GM23338 (cell line): ENCODE measurements around the gene LILRA6. TPM values are rescaled to one million over a fixed set of nuclear protein-coding genes. Genes with fewer than 3 reads are reported as not detected.
"Not testable (repeated sequence)": the region's sequence is repeated elsewhere in the genome, so short reads cannot be mapped to it uniquely, and the experiment has no call there.

Experiments used
- ATAC-seq: fragments of 200-7000 bp; cut with Tn5 transposase; 3 replicates; pipeline ENCODE4 v1.9.1; 2020
- DNase-seq: peaks from one replicate; pipeline ENCODE4 v3.0.0-alpha.2; 2015; ENCODE audit warnings: low spot score
- H2AFZ ChIP-seq: fragments of 200-600 bp; sonication (generic); 2 replicates; pipeline ENCODE4 v1.8.0; 2016; ENCODE audit warnings: antibody characterized with exemption, mild to moderate bottlenecking, moderate library complexity
- H3F3A ChIP-seq: fragments of 200-600 bp; sonication (generic); replicated peaks from 2 replicates; pipeline ENCODE4 v1.8.0; 2017; ENCODE audit warnings: antibody characterized with exemption, mixed run types, low read depth
- H3K27ac ChIP-seq: fragments of 200-600 bp; sonication (generic); 2 replicates; pipeline ENCODE4 v1.6.1; 2016; ENCODE audit warnings: low read depth
- H3K27me3 ChIP-seq: fragments of 200-600 bp; sonication (generic); 2 replicates; pipeline ENCODE4 v1.8.0; 2016; ENCODE audit warnings: mild to moderate bottlenecking, mixed run types, moderate library complexity; ENCODE audit not compliant: insufficient read depth
- H3K36me3 ChIP-seq: fragments of 200-600 bp; sonication (generic); 2 replicates; pipeline ENCODE4 v1.8.0; 2016; ENCODE audit warnings: mild to moderate bottlenecking; ENCODE audit not compliant: insufficient read depth
- H3K4me1 ChIP-seq: fragments of 200-600 bp; sonication (generic); 2 replicates; pipeline ENCODE4 v1.8.0; 2016; ENCODE audit warnings: mild to moderate bottlenecking, moderate library complexity; ENCODE audit not compliant: insufficient read depth
- H3K4me2 ChIP-seq: fragments of 200-600 bp; sonication (generic); 2 replicates; pipeline ENCODE4 v1.7.1; 2017; ENCODE audit warnings: mixed run types
- H3K4me3 ChIP-seq: fragments of 200-600 bp; sonication (generic); 2 replicates; pipeline ENCODE4 v1.6.1; 2016; ENCODE audit warnings: mixed run types
- H3K79me2 ChIP-seq: fragments of 200-600 bp; sonication (generic); replicated peaks from 2 replicates; pipeline ENCODE4 v1.8.0; 2017; ENCODE audit warnings: mild to moderate bottlenecking; ENCODE audit not compliant: insufficient read depth
- H3K9me2 ChIP-seq: fragments of 200-600 bp; sonication (generic); 2 replicates; pipeline ENCODE4 v1.8.0; 2017; ENCODE audit not compliant: insufficient read depth
- H4K20me1 ChIP-seq: fragments of 200-600 bp; sonication (generic); replicated peaks from 2 replicates; pipeline ENCODE4 v1.8.0; 2017; ENCODE audit warnings: mild to moderate bottlenecking; ENCODE audit not compliant: insufficient read depth
- H3K27ac Mint-ChIP-seq: 2 replicates; pipeline ENCODE4 v1.8.0; 2020; ENCODE audit warnings: inconsistent platforms, mild to moderate bottlenecking, moderate library complexity, mixed read lengths
- H3K27me3 Mint-ChIP-seq: 3 replicates; pipeline ENCODE4 v1.8.0; 2022; ENCODE audit warnings: low read depth, mild to moderate bottlenecking, moderate library complexity, mixed read lengths, inconsistent platforms; ENCODE audit not compliant: insufficient read depth, poor library complexity
- H3K36me3 Mint-ChIP-seq: 3 replicates; pipeline ENCODE4 v1.8.0; 2021; ENCODE audit warnings: low read depth, mild to moderate bottlenecking, inconsistent platforms, moderate library complexity, mixed read lengths
- H3K4me1 Mint-ChIP-seq: 3 replicates; pipeline ENCODE4 v1.8.0; 2020; ENCODE audit warnings: mild to moderate bottlenecking, inconsistent platforms, mixed read lengths
- H3K4me3 Mint-ChIP-seq: 3 replicates; pipeline ENCODE4 v1.8.0; 2021; ENCODE audit warnings: moderate library complexity, mild to moderate bottlenecking, inconsistent platforms, mixed read lengths
- H3K9me3 Mint-ChIP-seq: 3 replicates; pipeline ENCODE4 v1.8.0; 2020; ENCODE audit warnings: moderate library complexity, mild to moderate bottlenecking, inconsistent platforms, mixed read lengths
- CREB1 ChIP-seq: fragments of 250-450 bp; sonication (Bioruptor Pico); IDR thresholded peaks from 2 replicates; pipeline ENCODE4 v1.5.0; 2020; ENCODE audit warnings: low read depth, mild to moderate bottlenecking, moderate library complexity
- CTCF ChIP-seq, 2 experiments: fragments of 200-600 bp in 1 of 2; sonication (generic) in 1 of 2; conservative IDR thresholded peaks; 2 replicates each; pipeline versions ENCODE4 v1.5.1 to v1.6.1; 2016 to 2017; ENCODE audit warnings: antibody characterized with exemption in 2 of 2, low read depth in 2 of 2, mild to moderate bottlenecking in 2 of 2, moderate library complexity in 1 of 2
- EZH2 ChIP-seq: fragments of 200-600 bp; sonication (generic); IDR thresholded peaks from one replicate; pipeline ENCODE4 v1.8.0; 2017; ENCODE audit warnings: antibody characterized with exemption, mild to moderate bottlenecking, low read depth; ENCODE audit not compliant: unreplicated experiment
- NANOG ChIP-seq: IDR thresholded peaks from 2 replicates; pipeline ENCODE4 v1.6.1; 2016; ENCODE audit warnings: antibody characterized with exemption, borderline replicate concordance
- POLR2AphosphoS5 ChIP-seq: IDR thresholded peaks from 2 replicates; pipeline ENCODE4 v1.6.1; 2016; ENCODE audit warnings: antibody characterized with exemption, low read depth
- STAT1 ChIP-seq: IDR thresholded peaks from one replicate; pipeline ENCODE4 v1.6.1; 2016; ENCODE audit warnings: antibody characterized with exemption; ENCODE audit not compliant: unreplicated experiment
- ZNF462 ChIP-seq: fragments of 250-450 bp; sonication (Bioruptor Pico); IDR thresholded peaks from 2 replicates; pipeline ENCODE4 v1.5.0; 2020; ENCODE audit warnings: mild to moderate bottlenecking, moderate library complexity
- long read RNA-seq: library from polyadenylated mRNA; unstranded; transcript quantifications from one replicate; pipeline ENCODE4 v2.0.0, GENCODE V29; 2020; ENCODE audit not compliant: unreplicated experiment
- polyA plus RNA-seq: library from polyadenylated mRNA; unstranded; fragments of >200 nt; fragmentation: Nextera tagmentation; extraction: Ambion mirVana; gene quantifications from 2 replicates; pipeline ENCODE4 v1.2.1, GENCODE V29; 2016
- total RNA-seq: library from RNA; depleted of rRNA; stranded (reverse); fragments of >200 nt; shearing (Covaris generic); gene quantifications from 2 replicates; pipeline ENCODE4 v1.2.3, GENCODE V29; 2014; rRNA removed

Gene LILRA6
- total RNA-seq = not detected in 2 replicates
- not detected in 2 replicates for polyA plus RNA-seq
- long read RNA-seq = 0 reads

GRCh38 chr19:54242646-54243045, at the start of gene LILRA6:
TSS of gene LILRA6 (minus strand) at chr19:54242790.
- H3K27me3 Mint-ChIP-seq, H3K4me2 ChIP-seq, H3K9me3 Mint-ChIP-seq, H3K9me2 ChIP-seq, H3K27ac ChIP-seq, H3K4me1 Mint-ChIP-seq, H3K79me2 ChIP-seq, H2AFZ ChIP-seq, DNase-seq, H3K4me1 ChIP-seq, H3F3A ChIP-seq, H3K27me3 ChIP-seq, H3K4me3 ChIP-seq, H4K20me1 ChIP-seq, H3K27ac Mint-ChIP-seq, H3K36me3 ChIP-seq, H3K4me3 Mint-ChIP-seq, H3K36me3 Mint-ChIP-seq, ATAC-seq: not testable (repeated sequence)

- H3K4me3 ChIP-seq, DNase-seq, H3F3A ChIP-seq, H3K4me2 ChIP-seq, H3K27ac Mint-ChIP-seq, H3K4me1 ChIP-seq, H3K4me1 Mint-ChIP-seq, ATAC-seq, H3K27ac ChIP-seq, H3K36me3 ChIP-seq, H3K27me3 Mint-ChIP-seq, H3K4me3 Mint-ChIP-seq, H3K79me2 ChIP-seq, H3K9me2 ChIP-seq, H3K27me3 ChIP-seq, H4K20me1 ChIP-seq, H3K36me3 Mint-ChIP-seq, H2AFZ ChIP-seq, H3K9me3 Mint-ChIP-seq: not testable (repeated sequence)
Measured at GRCh38 chr19:54289160-54289559, 46.6 kb upstream of the LILRA6 start.

- Mint-ChIP-seq H3K4me3 (no peak overlapping the region), H3K27me3 (no peaks in the 10 kb centered on the region), H3K9me3 (no peaks in the 10 kb centered on the region; the same call in 2 of the 3 replicates), H3K27ac (no peak overlapping the region), H3K36me3 (no peaks in the 10 kb centered on the region), H3K4me1 (no peaks in the 10 kb centered on the region)
- Histone ChIP-seq H3K27ac (no peak overlapping the region), H4K20me1 (no peaks in the 10 kb centered on the region), H3K36me3 (no peaks in the 10 kb centered on the region), H3K4me3 (no peak overlapping the region), H3K79me2 (no peaks in the 10 kb centered on the region), H3K27me3 (no peaks in the 10 kb centered on the region), H3K4me2 (no peak overlapping the region), H3K4me1 (no peaks in the 10 kb centered on the region), H3K9me2 (no peaks in the 10 kb centered on the region), H2AFZ (no peak overlapping the region), H3F3A (no peaks in the 10 kb centered on the region)
- ATAC-seq = no peak
- DNase-seq = no peak
- TF ChIP-seq CTCF (conservative IDR thresholded peaks at IDR 0.05; ENCODE audit: low read depth in 2 of 2) (no peak), POLR2AphosphoS5 (no peak), NANOG (no peak), CREB1 (no peak), STAT1 (no peak), EZH2 (no peak), ZNF462 (CRISPR knock-in tag) (no peak)
Measured at GRCh38 chr19:54287456-54287855, 44.9 kb upstream of the LILRA6 start.
